ENCODE results near the gene ARHGAP15.

GRCh38 chr2:143668234-143668633, 539.0 kb downstream of the ARHGAP15 start:
- TF ChIP-seq POLR2A (IDR thresholded peaks at IDR 0.05) (no peak), CTCF (IDR thresholded peaks at IDR 0.05) (no peak), POLR2AphosphoS5 (IDR thresholded peaks at IDR 0.05) (no peak)
